GM19452 (cell line): ENCODE measurements around the gene SYT5.

Experiments used
- ATAC-seq: cut with Tn5 transposase; IDR thresholded peaks from one replicate; pipeline ENCODE4 v1.9.1; 2021; ENCODE audit not compliant: unreplicated experiment

Gene SYT5

GRCh38 chr19:55147545-55148251 is 32.4 kb downstream of the SYT5 start:
- ATAC-seq = no peak

DNA sequence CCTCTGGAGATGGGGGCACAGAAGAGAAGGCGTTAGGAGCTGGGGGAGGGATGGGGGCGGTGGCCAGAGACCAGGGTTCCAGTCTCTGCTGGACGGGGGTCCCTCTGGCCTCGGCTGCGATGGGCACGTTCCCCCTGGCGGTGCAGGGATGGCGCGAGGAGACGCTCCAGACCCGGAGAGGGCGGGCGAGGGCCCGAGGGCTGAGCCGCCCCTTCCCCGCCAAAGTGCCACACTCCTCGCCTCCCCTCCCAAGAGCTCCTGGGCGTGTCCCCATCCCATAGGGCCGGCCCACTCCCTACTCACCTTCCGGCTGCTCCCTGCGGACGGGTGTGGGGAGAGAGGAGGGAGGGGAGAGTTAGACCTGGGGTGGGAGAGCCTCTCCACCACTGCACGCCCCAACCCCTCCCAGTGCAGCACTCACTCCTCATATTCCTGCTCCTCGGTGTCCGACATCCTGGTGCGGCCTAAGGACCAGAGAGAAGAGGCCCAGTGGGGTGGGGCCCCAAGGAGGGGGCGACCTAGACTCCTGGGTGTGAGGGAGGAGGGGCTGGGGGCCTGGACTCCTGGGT is 33.3 kb downstream of the SYT5 start:
- no peak for ATAC-seq

GRCh38 chr19:55146078-55146704 is 33.9 kb downstream of the SYT5 start:
- ATAC-seq = no peak

GRCh38 chr19:55145232-55145631 is 34.9 kb downstream of the SYT5 start:
- ATAC-seq = no peak

DNA sequence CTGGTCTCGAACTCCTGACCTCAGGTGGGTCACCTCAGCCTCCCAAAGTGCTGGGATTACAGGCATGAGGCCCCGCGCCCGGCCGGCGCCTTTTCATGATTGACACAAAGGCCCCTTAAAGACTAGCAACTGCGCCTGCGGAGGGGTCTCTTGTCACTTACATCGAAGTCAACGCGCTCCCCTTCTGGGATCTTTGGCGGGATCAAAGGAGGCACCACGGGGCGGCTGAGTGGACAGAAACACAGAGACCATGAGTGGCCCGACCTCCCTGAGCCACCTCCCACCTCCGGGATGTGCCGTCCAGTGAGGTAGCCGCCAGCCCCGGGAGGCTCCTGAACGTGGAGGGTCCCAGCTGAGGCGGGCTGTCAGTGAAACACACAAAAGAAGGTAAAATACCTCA is 38.4 kb downstream of the SYT5 start:
- no peak for ATAC-seq

- ATAC-seq = no peak
Observed at GRCh38 chr19:55137915-55138314, 42.2 kb downstream of the SYT5 start.

GRCh38 chr19:55136399-55137102 is 43.5 kb downstream of the SYT5 start:
- no peak for ATAC-seq

DNA sequence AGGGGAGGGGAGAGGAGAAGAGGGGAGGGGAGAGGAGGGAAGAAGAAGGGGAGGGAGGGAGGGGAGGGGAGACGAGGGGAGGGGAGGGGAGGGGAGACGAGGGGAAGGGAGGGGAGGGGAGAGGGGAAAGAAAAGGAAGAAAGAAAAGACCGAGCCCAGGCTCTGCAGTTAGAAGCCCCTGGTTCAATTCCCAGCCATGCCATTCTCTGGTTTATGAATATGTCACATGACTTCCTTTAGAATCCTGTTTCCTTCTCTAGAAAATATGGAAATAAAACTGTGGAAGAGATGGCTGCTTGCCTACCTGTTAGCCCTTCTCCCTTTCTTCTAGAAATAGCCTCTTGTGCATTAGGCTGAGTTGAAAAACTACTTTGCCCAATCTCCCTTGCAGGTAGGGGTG is 45.4 kb downstream of the SYT5 start:
- no peak for ATAC-seq

- ATAC-seq = no peak
Observed at GRCh38 chr19:55133639-55134444, 46.2 kb downstream of the SYT5 start.

DNA sequence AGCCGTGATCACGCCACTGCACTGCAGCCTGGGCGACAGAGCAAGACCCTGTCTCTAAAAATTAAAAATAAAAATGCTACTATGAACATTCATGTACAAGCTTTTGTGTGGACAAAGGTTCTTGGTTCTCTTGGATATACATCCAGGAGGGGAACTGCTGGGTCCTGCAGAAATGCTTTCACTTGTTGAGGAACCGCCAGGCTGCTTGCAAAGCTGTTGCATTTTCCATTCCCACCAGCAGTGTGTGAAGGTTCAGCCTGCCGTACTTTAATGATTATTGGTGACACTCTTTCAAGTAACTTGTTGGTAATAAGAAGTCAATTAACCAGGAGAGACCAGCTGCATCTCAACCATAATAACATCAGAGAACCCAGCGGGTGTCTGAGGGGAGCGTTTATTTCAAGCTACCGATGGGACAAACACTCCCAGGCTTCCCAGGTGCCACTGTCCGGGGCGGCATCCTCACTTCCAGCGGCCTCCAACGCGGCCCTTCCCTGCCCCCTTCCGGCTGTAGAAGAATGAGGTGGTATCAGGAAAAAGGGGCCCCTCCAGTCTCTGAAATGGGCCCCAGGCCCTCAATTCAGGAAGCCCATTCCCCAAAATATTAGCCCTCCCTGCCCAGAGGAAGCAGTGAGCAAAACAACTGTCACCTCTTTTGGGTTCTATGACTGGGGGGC is 47.5 kb downstream of the SYT5 start:
- ATAC-seq = no peak

- ATAC-seq = no peak
Observed at GRCh38 chr19:55131421-55131820, 48.7 kb downstream of the SYT5 start.
